C4-2B (cell line): ENCODE data around the gene PDCD1LG2.

ENCODE experiments used
- CTCF ChIP-seq: fragments of 450-650 bp; conservative IDR thresholded peaks from 2 replicates; pipeline ENCODE4 v1.5.1; 2017; ENCODE audit warnings: mild to moderate bottlenecking
- ZFX ChIP-seq: fragments of 450-650 bp; IDR thresholded peaks from 2 replicates; pipeline ENCODE4 v1.6.1; 2017

- no peak for TF ChIP-seq CTCF
- no peak for TF ChIP-seq ZFX
Measured at GRCh38 chr9:5566054-5566618, 55.8 kb downstream of the PDCD1LG2 start.
